ENCODE results near the gene TUBGCP2. TPM values are rescaled to one million over a fixed set of nuclear protein-coding genes. Genes with fewer than 3 reads are reported as not detected.

Gene TUBGCP2
- total and polyA plus RNA-seq, 2 experiments from 2014 or later, result 39.7 to 53.9 TPM

GRCh38 chr10:133238466-133238804 is 70.2 kb downstream of the TUBGCP2 start:
- DNase-seq, result no peak
- Histone ChIP-seq H3K27ac (no peak overlapping the region), H3K9me3 (ENCODE audit: low read depth) (no peaks in the 10 kb centered on the region), H3K9ac (no peak overlapping the region), H3K4me2 (ENCODE audit: unreplicated experiment) (no peak overlapping the region), H3K79me2 (ENCODE audit: insufficient read depth) (no peaks in the 10 kb centered on the region), H3K4me1 (ENCODE audit: insufficient read depth) (no peaks in the 10 kb centered on the region), H3K27me3 (replicated peaks; ENCODE audit: insufficient read depth) (peaks cover 70% of the 10 kb centered on the region), H4K20me1 (ENCODE audit: insufficient read depth) (no peaks in the 10 kb centered on the region), H3K9me2 (ENCODE audit: insufficient read depth) (no peaks in the 10 kb centered on the region), H3K4me3 (no peak overlapping the region), H2AFZ (no peak overlapping the region), H3F3A (ENCODE audit: insufficient read depth) (no peaks in the 10 kb centered on the region), H3K36me3 (ENCODE audit: low read depth) (no peaks in the 10 kb centered on the region)
- WGBS, 2 experiments (ENCODE audit: low coverage in 1 of 2, low lambda C conversion rate in 2 of 2, missing lambda C conversion rate in 2 of 2), result 1 to 7% methylated on average over 14 of the region's 15 CpGs
- in situ Hi-C loops (cut with MboI), result no loop called here
- TF ChIP-seq EZH2 (IDR thresholded peaks at IDR 0.05; ENCODE audit: insufficient read depth, poor library complexity, severe bottlenecking) (no peak), EZH2phosphoT487 (IDR thresholded peaks at IDR 0.05; ENCODE audit: insufficient read depth, low read depth) (no peak)

- H3K4me1 ChIP-seq (ENCODE audit: insufficient read depth), result no peaks in the 10 kb centered on the region
- no peak within 1 kb of the TSS for H3K9ac ChIP-seq
- no peaks in the 10 kb centered on the region for H3K9me2 ChIP-seq (ENCODE audit: insufficient read depth)
- no peaks in the 10 kb centered on the region for H3K79me2 ChIP-seq (ENCODE audit: insufficient read depth)
- 2 to 3% methylated on average over 42 to 55 of the region's 60 CpGs for WGBS, 2 experiments (ENCODE audit: low coverage in 1 of 2, low lambda C conversion rate in 2 of 2, missing lambda C conversion rate in 2 of 2)
- no peaks in the 10 kb centered on the region for H3K9me3 ChIP-seq (ENCODE audit: low read depth)
- no peak within 1 kb of the TSS for H3K27ac ChIP-seq
- H3K4me3 ChIP-seq, result no peak within 1 kb of the TSS
- in situ Hi-C loops (cut with MboI), result no loop called here
- no peak for TF ChIP-seq EZH2phosphoT487 (IDR thresholded peaks at IDR 0.05; ENCODE audit: insufficient read depth, low read depth)
- TF ChIP-seq EZH2 (IDR thresholded peaks at IDR 0.05; ENCODE audit: insufficient read depth, poor library complexity, severe bottlenecking), result no peak
- H3K27me3 ChIP-seq (replicated peaks; ENCODE audit: insufficient read depth), result peaks cover 70% of the 10 kb centered on the region
- H4K20me1 ChIP-seq (ENCODE audit: insufficient read depth), result no peaks in the 10 kb centered on the region
- no peak for DNase-seq
- H2AFZ ChIP-seq, result no peak within 1 kb of the TSS
- H3F3A ChIP-seq (ENCODE audit: insufficient read depth), result no peaks in the 10 kb centered on the region
- no peak within 1 kb of the TSS for H3K4me2 ChIP-seq (ENCODE audit: unreplicated experiment)
- no peaks in the 10 kb centered on the region for H3K36me3 ChIP-seq (ENCODE audit: low read depth)
These were observed 70.8 kb downstream of the TUBGCP2 start, which contains the start of gene VENTX for GRCh38 chr10:133237588-133238465. Gene VENTX (plus strand): TSS chr10:133237855. CDS start chr10:133237915, 60 bp downstream.

- H3K79me2 ChIP-seq (ENCODE audit: insufficient read depth), result no peaks in the 10 kb centered on the region
- no peaks in the 10 kb centered on the region for H3K9me2 ChIP-seq (ENCODE audit: insufficient read depth)
- 0 to 2% methylated on average over 12 to 29 of the region's 32 CpGs for WGBS, 2 experiments (ENCODE audit: low coverage in 1 of 2, low lambda C conversion rate in 2 of 2, missing lambda C conversion rate in 2 of 2)
- H3K4me3 ChIP-seq, result no peak overlapping the region
- H3K36me3 ChIP-seq (ENCODE audit: low read depth), result no peaks in the 10 kb centered on the region
- H3K9me3 ChIP-seq (ENCODE audit: low read depth), result no peaks in the 10 kb centered on the region
- no peaks in the 10 kb centered on the region for H4K20me1 ChIP-seq (ENCODE audit: insufficient read depth)
- H3K4me1 ChIP-seq (ENCODE audit: insufficient read depth), result no peaks in the 10 kb centered on the region
- H3K4me2 ChIP-seq (ENCODE audit: unreplicated experiment), result no peak overlapping the region
- DNase-seq, result no peak
- no peak overlapping the region for H2AFZ ChIP-seq
- TF ChIP-seq EZH2 (IDR thresholded peaks at IDR 0.05; ENCODE audit: insufficient read depth, poor library complexity, severe bottlenecking) (no peak), EZH2phosphoT487 (IDR thresholded peaks at IDR 0.05; ENCODE audit: insufficient read depth, low read depth) (no peak)
- H3F3A ChIP-seq (ENCODE audit: insufficient read depth), result no peaks in the 10 kb centered on the region
- no peak overlapping the region for H3K9ac ChIP-seq
- H3K27ac ChIP-seq, result no peak overlapping the region
- in situ Hi-C loops (cut with MboI), result no loop called here
- peaks cover 75% of the 10 kb centered on the region for H3K27me3 ChIP-seq (replicated peaks; ENCODE audit: insufficient read depth)
These were observed 71.5 kb downstream of the TUBGCP2 start for GRCh38 chr10:133237241-133237587.

- no peaks in the 10 kb centered on the region for H3K4me1 ChIP-seq (ENCODE audit: insufficient read depth)
- no peak for TF ChIP-seq EZH2phosphoT487 (IDR thresholded peaks at IDR 0.05; ENCODE audit: insufficient read depth, low read depth)
- TF ChIP-seq EZH2 (IDR thresholded peaks at IDR 0.05; ENCODE audit: insufficient read depth, poor library complexity, severe bottlenecking), result no peak
- no peaks in the 10 kb centered on the region for H4K20me1 ChIP-seq (ENCODE audit: insufficient read depth)
- H3K9ac ChIP-seq, result no peak overlapping the region
- H3K27me3 ChIP-seq (replicated peaks; ENCODE audit: insufficient read depth), result peaks cover 75% of the 10 kb centered on the region
- peak; percentile 29 for DNase-seq
- no peak overlapping the region for H3K4me2 ChIP-seq (ENCODE audit: unreplicated experiment)
- no peaks in the 10 kb centered on the region for H3F3A ChIP-seq (ENCODE audit: insufficient read depth)
- H3K4me3 ChIP-seq, result no peak overlapping the region
- in situ Hi-C loops (cut with MboI), result no loop called here
- H3K27ac ChIP-seq, result no peak overlapping the region
- no peaks in the 10 kb centered on the region for H3K36me3 ChIP-seq (ENCODE audit: low read depth)
- WGBS, 2 experiments (ENCODE audit: low coverage in 1 of 2, low lambda C conversion rate in 2 of 2, missing lambda C conversion rate in 2 of 2), result 2 to 3% methylated on average over 61 to 99 of the region's 103 CpGs
- H3K9me3 ChIP-seq (ENCODE audit: low read depth), result no peaks in the 10 kb centered on the region
- H2AFZ ChIP-seq, result no peak overlapping the region
- no peaks in the 10 kb centered on the region for H3K9me2 ChIP-seq (ENCODE audit: insufficient read depth)
- H3K79me2 ChIP-seq (ENCODE audit: insufficient read depth), result no peaks in the 10 kb centered on the region
These were observed 72.1 kb downstream of the TUBGCP2 start for GRCh38 chr10:133236401-133237240.

Measured in GM23248 (cell line).